ENCODE results near the gene ZBTB7A. TPM values are rescaled to one million over a fixed set of nuclear protein-coding genes. Genes with fewer than 3 reads are reported as not detected.

ZBTB7A gene
- total RNA-seq, 2 donors from 2014 or later = 77.1 to 87.3 TPM

DNA sequence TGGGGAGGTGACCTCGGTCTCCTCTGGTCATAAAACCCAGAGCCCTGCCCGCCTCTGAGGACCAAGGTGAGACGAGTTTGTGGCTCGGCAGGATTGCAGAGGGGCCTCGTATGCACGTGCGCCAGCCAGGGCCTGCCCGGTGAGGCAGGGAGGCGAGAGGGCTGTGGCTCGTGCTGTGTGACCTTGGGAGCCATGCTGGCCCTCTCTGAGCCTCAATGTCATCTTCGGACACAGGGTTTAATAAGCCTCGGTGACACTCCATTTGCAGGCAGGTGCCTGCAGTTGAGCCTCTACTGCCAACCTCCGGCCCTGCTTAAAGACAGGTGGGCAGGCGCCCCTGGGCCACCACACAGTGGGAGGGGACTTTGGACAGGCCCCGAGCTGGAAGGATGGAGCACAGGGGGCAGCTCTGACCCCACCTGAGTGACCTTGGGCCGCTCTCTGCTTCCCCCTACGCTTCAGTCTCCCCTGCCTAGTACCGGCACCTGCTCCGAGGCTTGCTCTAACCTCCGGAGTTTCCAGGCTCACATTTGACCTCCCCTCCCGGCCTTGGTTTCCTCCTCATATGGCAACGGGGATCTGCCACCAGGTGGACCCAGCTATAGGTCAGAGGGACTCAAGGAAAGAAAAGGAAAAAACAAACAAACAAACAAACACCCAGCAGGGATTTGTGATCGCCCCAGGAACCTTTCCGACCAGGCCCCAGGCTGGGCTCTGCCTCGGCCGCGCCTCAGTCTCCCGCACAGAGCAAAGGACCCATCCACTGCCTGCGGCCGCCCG lies 3.1 kb downstream of the ZBTB7A start:
- Histone ChIP-seq H3K27me3 (replicated peaks; ENCODE audit: insufficient read depth) (no peaks in the 10 kb centered on the region), H3K27ac (peak overlapping the region; percentile 98), H3K36me3 (no peaks in the 10 kb centered on the region), H3K9me3 (no peaks in the 10 kb centered on the region), H3K4me3 (peak overlapping the region; percentile 70 to 82), H3K4me1 (replicated peaks) (peaks cover 56% of the 10 kb centered on the region)
- 26% methylated on average over 31 of the region's 31 CpGs for WGBS
- DNase-seq (ENCODE audit: low spot score) = no peak
- no peak for TF ChIP-seq POLR2AphosphoS5 (IDR thresholded peaks at IDR 0.05)
- TF ChIP-seq, protein P1, sequence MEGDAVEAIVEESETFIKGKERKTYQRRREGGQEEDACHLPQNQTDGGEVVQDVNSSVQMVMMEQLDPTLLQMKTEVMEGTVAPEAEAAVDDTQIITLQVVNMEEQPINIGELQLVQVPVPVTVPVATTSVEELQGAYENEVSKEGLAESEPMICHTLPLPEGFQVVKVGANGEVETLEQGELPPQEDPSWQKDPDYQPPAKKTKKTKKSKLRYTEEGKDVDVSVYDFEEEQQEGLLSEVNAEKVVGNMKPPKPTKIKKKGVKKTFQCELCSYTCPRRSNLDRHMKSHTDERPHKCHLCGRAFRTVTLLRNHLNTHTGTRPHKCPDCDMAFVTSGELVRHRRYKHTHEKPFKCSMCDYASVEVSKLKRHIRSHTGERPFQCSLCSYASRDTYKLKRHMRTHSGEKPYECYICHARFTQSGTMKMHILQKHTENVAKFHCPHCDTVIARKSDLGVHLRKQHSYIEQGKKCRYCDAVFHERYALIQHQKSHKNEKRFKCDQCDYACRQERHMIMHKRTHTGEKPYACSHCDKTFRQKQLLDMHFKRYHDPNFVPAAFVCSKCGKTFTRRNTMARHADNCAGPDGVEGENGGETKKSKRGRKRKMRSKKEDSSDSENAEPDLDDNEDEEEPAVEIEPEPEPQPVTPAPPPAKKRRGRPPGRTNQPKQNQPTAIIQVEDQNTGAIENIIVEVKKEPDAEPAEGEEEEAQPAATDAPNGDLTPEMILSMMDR (IDR thresholded peaks at IDR 0.05) = peak in 1 of 4 experiments; percentile 30
- intact Hi-C loops (cut with DNase I) = loop anchor here (5.0 kb wide), 1 partner anchor 59 kb away; the partner anchor contains the start of gene MAP2K2

DNA sequence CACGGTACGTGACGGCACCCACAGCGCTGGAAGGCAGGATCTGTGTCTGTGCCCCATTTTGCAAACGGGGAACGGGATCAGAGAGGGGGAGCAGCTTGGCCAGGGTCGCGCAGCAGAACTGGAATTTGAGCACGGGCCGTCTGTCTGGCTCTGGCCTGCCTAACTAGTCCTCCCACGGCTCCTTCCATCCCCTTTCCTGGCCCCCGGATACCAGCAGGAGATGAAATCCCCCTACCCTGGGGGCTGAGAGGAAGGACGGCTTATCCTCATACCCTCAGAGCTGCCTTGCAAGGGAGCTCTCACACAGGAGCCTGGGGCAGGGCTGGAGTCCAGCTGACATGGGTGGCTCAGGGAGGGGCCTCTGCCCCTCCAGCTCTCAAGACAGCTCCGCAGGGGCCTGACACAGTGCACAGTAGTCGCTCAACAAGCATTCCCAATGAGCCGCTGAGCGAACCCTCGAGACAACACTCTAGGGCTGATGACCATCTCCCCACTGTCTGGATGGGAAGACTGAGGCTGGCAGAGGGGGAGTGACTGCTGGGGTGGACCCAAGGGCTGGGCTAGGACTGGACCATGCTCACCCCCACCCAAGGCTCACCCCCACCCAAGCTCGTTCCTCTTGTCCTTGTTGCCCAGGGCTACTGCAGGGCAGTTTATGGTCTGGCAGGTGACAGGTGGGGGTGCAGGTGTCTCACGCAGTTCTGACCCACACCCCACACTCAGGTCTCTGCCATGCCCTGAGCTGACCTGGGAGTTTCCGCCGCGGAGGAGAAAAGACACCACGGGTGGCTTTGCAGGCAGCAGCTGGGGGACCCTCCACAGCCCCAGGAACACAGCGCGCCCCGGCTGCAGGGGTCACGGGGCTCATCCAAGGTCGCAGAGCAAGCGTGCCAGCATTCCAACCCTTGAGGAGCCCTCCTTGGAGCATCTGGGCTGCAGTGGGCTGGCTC lies 4.0 kb downstream of the ZBTB7A start:
- no peaks in the 10 kb centered on the region for H3K9me3 ChIP-seq
- DNase-seq (ENCODE audit: low spot score) = no peak
- no peaks in the 10 kb centered on the region for H3K27me3 ChIP-seq (replicated peaks; ENCODE audit: insufficient read depth)
- intact Hi-C loops (cut with DNase I) = loop anchor here (1.0 to 5.0 kb wide), 2 partner anchors 47 to 60 kb away; partner anchors contain the start of gene MAP2K2
- TF ChIP-seq, protein P1 (IDR thresholded peaks at IDR 0.05) = no peak
- no peak for TF ChIP-seq POLR2A (IDR thresholded peaks at IDR 0.05)
- TF ChIP-seq POLR2AphosphoS5 (IDR thresholded peaks at IDR 0.05) = no peak
- H3K36me3 ChIP-seq = no peaks in the 10 kb centered on the region
- H3K4me1 ChIP-seq (replicated peaks) = peaks cover 54% of the 10 kb centered on the region
- WGBS = 46% methylated on average over 30 of the region's 30 CpGs
- peak overlapping the region in 1 of 2 donors; percentile 70 for H3K4me3 ChIP-seq
- H3K27ac ChIP-seq = peak overlapping the region; percentile 98

DNA sequence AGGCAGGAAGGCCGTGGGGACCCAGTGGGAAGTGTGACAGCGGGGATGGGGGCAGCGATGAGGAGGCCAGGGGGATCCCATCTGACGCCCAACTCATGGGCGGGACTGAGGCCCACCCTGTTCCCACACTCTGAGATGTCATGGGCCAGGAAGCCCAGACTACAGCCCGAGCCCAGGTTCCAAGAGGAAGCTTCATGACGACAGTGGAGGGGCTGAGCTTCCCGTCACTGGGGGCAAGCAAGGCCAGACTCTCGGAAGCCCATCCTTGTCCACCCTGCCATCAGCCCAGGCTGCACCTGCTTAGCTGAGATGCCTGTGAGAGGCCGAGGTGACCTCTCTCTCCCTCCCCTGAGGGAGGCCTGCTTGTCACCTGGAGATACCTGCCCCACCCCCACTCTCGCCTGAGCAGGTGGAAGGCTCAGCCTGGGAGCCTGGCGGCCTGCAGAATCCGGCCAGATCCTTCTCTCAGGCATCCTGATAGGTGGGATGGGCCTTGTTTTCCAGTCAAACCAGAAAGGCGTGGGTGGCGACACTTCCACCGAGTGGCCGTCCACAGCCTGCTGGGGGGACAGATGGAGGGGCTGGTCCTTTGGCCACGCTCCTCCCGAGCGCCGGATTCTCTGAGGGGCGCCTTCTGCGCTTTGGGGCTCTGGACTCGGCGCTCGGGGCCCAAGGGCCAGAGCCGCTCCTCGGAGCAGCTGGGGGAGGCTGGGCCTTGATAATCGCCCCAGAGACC lies 4.8 kb downstream of the ZBTB7A start:
- peak overlapping the region; percentile 98 for H3K27ac ChIP-seq
- TF ChIP-seq POLR2AphosphoS5 (IDR thresholded peaks at IDR 0.05) = peak; percentile 33
- TF ChIP-seq, protein P1 (IDR thresholded peaks at IDR 0.05) = no peak
- DNase-seq (ENCODE audit: low spot score) = peak; percentile 57
- peaks cover 54% of the 10 kb centered on the region for H3K4me1 ChIP-seq (replicated peaks)
- intact Hi-C loops (cut with DNase I) = loop anchor here (1.0 to 5.0 kb wide), 2 partner anchors 47 to 60 kb away; partner anchors contain the start of gene MAP2K2
- peak overlapping the region; percentile 18 to 36 for H3K4me3 ChIP-seq
- no peaks in the 10 kb centered on the region for H3K9me3 ChIP-seq
- WGBS = 47% methylated on average over 29 of the region's 29 CpGs
- H3K36me3 ChIP-seq = no peaks in the 10 kb centered on the region
- no peaks in the 10 kb centered on the region for H3K27me3 ChIP-seq (replicated peaks; ENCODE audit: insufficient read depth)

DNA sequence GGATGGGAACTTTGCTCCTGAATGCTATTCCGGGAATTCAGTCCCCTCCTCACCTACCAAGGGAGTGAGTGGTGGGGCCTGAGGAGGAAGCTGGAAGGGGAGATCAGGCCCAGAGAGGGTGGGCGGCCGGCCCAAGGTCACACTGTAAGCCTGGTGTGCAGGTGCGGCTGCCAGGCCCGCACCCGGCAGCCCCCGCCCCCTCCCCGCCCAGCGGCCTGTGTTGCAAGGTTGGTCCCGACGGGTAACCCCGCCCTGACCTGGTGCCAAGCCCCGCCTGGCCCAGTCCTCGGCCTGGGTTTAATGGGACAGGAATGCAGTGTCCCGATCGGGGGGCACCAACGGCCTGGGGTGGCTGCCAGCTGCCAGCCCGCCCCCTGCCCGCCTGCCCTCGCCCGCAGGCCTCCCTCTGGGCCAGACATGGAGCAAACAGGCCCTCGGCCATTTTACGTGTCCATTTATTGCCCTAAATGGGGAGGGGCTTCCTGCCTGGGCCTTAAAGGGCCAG lies 5.5 kb downstream of the ZBTB7A start:
- DNase-seq (ENCODE audit: low spot score) = peak; percentile 75
- WGBS = 6% methylated on average over 10 of the region's 23 CpGs
- TF ChIP-seq, protein P1 (IDR thresholded peaks at IDR 0.05) = no peak
- TF ChIP-seq POLR2A (IDR thresholded peaks at IDR 0.05) (peak; percentile 62), POLR2AphosphoS5 (IDR thresholded peaks at IDR 0.05) (peak; percentile 47)
- Histone ChIP-seq H3K36me3 (no peaks in the 10 kb centered on the region), H3K27ac (peak overlapping the region; percentile 98), H3K4me1 (replicated peaks) (peaks cover 54% of the 10 kb centered on the region), H3K27me3 (replicated peaks; ENCODE audit: insufficient read depth) (no peaks in the 10 kb centered on the region), H3K9me3 (no peaks in the 10 kb centered on the region), H3K4me3 (peak overlapping the region; percentile 18 to 36)
- intact Hi-C loops (cut with DNase I) = loop anchor here (5.0 kb wide), 1 partner anchor 61 kb away; the partner anchor contains the start of gene MAP2K2
